Endothelial cell of umbilical vein (primary cell): ENCODE results near the gene SPAG5. TPM values are rescaled to one million over a fixed set of nuclear protein-coding genes. Genes with fewer than 3 reads are reported as not detected.

ENCODE experiments used
- BruUV-seq: library from RNA; stranded (reverse); fragments of 400-500 nt; replicated peaks from 2 replicates; lab custom pipeline; 2021; lab: Mats Ljungman, UMichigan
- CTCF ChIA-PET: fragments of 300-600, 350-600 bp; sonication (Branson Sonifier 250); formaldehyde crosslinking; loops from one replicate; lab custom pipeline; 2021; ENCODE audit warnings: antibody characterized with exemption, inconsistent platforms; lab: Charles Lee
- POLR2A ChIA-PET: fragments of 300-600, 350-600 bp; sonication (Branson Sonifier 250); formaldehyde crosslinking; loops from one replicate; lab custom pipeline; 2021; ENCODE audit warnings: antibody characterized with exemption, inconsistent platforms; lab: Charles Lee
- DNase-seq: peaks from one replicate; pipeline ENCODE4 v3.0.0-alpha.2; 2011; ENCODE audit warnings: low read depth, low spot score
- FAIRE-seq: peaks from 2 replicates; lab custom pipeline; 2011; peaks lifted over from hg19 to GRCh38; lab: Jason Lieb, UNC
- H2AFZ ChIP-seq: 2 replicates; pipeline ENCODE4 v1.6.0; 2012; ENCODE audit warnings: low read depth, low read length, control low read depth, inconsistent platforms
- H3K27ac ChIP-seq: 2 replicates; pipeline ENCODE4 v1.5.1; 2011; ENCODE audit warnings: low read depth, mild to moderate bottlenecking, control low read depth, low read length, moderate library complexity; ENCODE audit not compliant: insufficient read depth
- H3K27me3 ChIP-seq, 2 experiments: 2 replicates each; pipeline versions ENCODE4 v1.6.0 to v1.6.1; 2011; ENCODE audit warnings: low read length in 2 of 2, mixed read lengths in 1 of 2; ENCODE audit not compliant: control insufficient read depth in 2 of 2, insufficient read depth in 2 of 2
- H3K36me3 ChIP-seq, 2 experiments: 2 replicates in 1 of 2; 3 replicates in 1 of 2; pipeline ENCODE4 v1.5.1; 2011; ENCODE audit warnings: low read length in 2 of 2, mild to moderate bottlenecking in 1 of 2, moderate library complexity in 1 of 2; ENCODE audit not compliant: control insufficient read depth in 2 of 2, insufficient read depth in 2 of 2; ENCODE audit errors: extremely low read depth in 1 of 2
- H3K4me1 ChIP-seq: 3 replicates; pipeline ENCODE4 v1.5.1; 2011; ENCODE audit warnings: mild to moderate bottlenecking, low read length; ENCODE audit not compliant: control insufficient read depth, insufficient read depth; ENCODE audit errors: extremely low read depth
- H3K4me2 ChIP-seq: 2 replicates; pipeline ENCODE4 v1.6.1; 2011; ENCODE audit warnings: low read length, control low read depth, mixed read lengths; ENCODE audit not compliant: insufficient read depth
- H3K4me3 ChIP-seq, 3 experiments: fragments of 200-600 bp in 1 of 3; sonication (generic), shearing (Covaris generic) in 1 of 3; replicated peaks in 1 of 3; 2 replicates each; pipeline ENCODE4 v1.5.1; 2011 to 2016; ENCODE audit warnings: control low read depth in 3 of 3, low read length in 3 of 3, mild to moderate bottlenecking in 2 of 3, inconsistent platforms in 1 of 3, low read depth in 1 of 3, moderate library complexity in 1 of 3; ENCODE audit not compliant: insufficient read depth in 1 of 3
- H3K79me2 ChIP-seq: 2 replicates; pipeline ENCODE4 v1.6.0; 2012; ENCODE audit warnings: low read length, inconsistent platforms; ENCODE audit not compliant: control insufficient read depth, insufficient read depth
- H3K9ac ChIP-seq: replicated peaks from 2 replicates; pipeline ENCODE3; 2011; ENCODE audit warnings: low read length, control low read depth; ENCODE audit not compliant: insufficient read depth; ENCODE audit errors: extremely low read depth
- H3K9me1 ChIP-seq: replicated peaks from 3 replicates; pipeline ENCODE4 v1.6.0; 2011; ENCODE audit warnings: mild to moderate bottlenecking, low read length; ENCODE audit not compliant: control insufficient read depth, insufficient read depth; ENCODE audit errors: extremely low read depth
- H3K9me3 ChIP-seq: replicated peaks from 2 replicates; pipeline ENCODE4 v1.5.1; 2012; ENCODE audit warnings: low read length, inconsistent platforms; ENCODE audit not compliant: control insufficient read depth, insufficient read depth
- H4K20me1 ChIP-seq: replicated peaks from 2 replicates; pipeline ENCODE3; 2011; ENCODE audit warnings: mild to moderate bottlenecking, low read length; ENCODE audit not compliant: control insufficient read depth, insufficient read depth; ENCODE audit errors: extremely low read depth
- FOS ChIP-seq: IDR thresholded peaks from 2 replicates; pipeline ENCODE4 v1.6.1; 2011; ENCODE audit warnings: mild to moderate bottlenecking, low read length, moderate library complexity, borderline replicate concordance; ENCODE audit not compliant: insufficient read depth
- GATA2 ChIP-seq: IDR thresholded peaks from 2 replicates; pipeline ENCODE4 v1.7.0; 2011; ENCODE audit warnings: low read depth, mild to moderate bottlenecking, moderate library complexity, mixed read lengths, low read length; ENCODE audit not compliant: insufficient read length, insufficient read depth
- MYC ChIP-seq: IDR thresholded peaks from one replicate; pipeline ENCODE4 v1.6.1; 2011; ENCODE audit warnings: mild to moderate bottlenecking, low read depth, low read length
- dilution Hi-C: fragments of 300-500 bp; cut with MboI; formaldehyde crosslinking; loops from one replicate; pipeline ENCODE4 v1.15.0; 2019; ENCODE audit warnings: low sequenced_read_pairs; ENCODE audit not compliant: extremely low pct_ligation_motif_present
- intact Hi-C: fragments of 100-400 bp; cut with micrococcal nuclease; formaldehyde crosslinking; loops from one replicate; pipeline ENCODE4 v1.10.0; 2022
- polyA plus RNA-seq, 4 experiments: library from polyadenylated mRNA; depleted of rRNA in 3 of 4; stranded (reverse) in 3 of 4; unstranded in 1 of 4; fragments of >200 nt; gene quantifications; 2 replicates each; pipeline versions ENCODE4 v1.2.1 to v1.2.3, GENCODE V29; 2011 to 2012; ENCODE audit warnings: missing spikeins in 1 of 4
- total RNA-seq: library from RNA; stranded (reverse); gene quantifications from 2 replicates; pipeline ENCODE4 v1.2.3, GENCODE V29; 2021
- TF ChIP-seq, protein P1 (sequence below): IDR thresholded peaks from 2 replicates; pipeline ENCODE4 v1.6.1; 2011; ENCODE audit not compliant: insufficient read depth, insufficient read length
- TF ChIP-seq, protein P2 (sequence below), 2 donors: IDR thresholded peaks; 1 replicate in 1 of 2; 2 replicates in 1 of 2; pipeline ENCODE4 v1.5.1; 2011; ENCODE audit warnings: low read length in 2 of 2, mild to moderate bottlenecking in 2 of 2, moderate library complexity in 2 of 2, control low read depth in 1 of 2, inconsistent platforms in 1 of 2, low read depth in 1 of 2; ENCODE audit not compliant: insufficient read depth in 1 of 2; ENCODE audit errors: extremely low read depth in 1 of 2

SPAG5 gene
- total and polyA plus RNA-seq, 2 donors (not counting 3 experiments of a cell fraction or from before 2014, with no cell fraction given) = 31.7 to 85.4 TPM

DNA sequence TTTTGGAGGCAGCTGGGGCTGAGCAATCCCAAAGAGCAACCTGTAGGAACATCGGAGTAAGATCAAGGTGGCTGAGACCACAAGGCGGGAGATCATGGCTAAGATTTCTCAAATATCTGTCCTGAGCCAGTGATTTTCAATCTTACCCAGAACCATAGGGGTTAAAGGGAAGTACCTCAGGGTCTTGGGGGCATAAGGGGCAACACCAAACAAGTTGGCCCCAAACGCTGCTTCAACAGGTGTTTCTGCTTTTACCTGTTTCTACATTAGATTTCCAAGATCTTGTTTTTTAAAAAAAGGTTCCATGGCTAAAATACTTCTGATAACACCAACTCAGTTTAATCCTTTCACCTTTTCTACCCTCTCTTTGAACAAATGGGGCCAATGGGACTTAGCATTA lies 43.8 kb downstream of the SPAG5 start:
- Histone ChIP-seq H3K9ac (no peak overlapping the region), H2AFZ (no peak overlapping the region), H3K9me1 (no peaks in the 10 kb centered on the region), H3K79me2 (no peaks in the 10 kb centered on the region), H3K4me1 (peaks cover 6% of the 10 kb centered on the region), H3K27ac (no peak overlapping the region), H4K20me1 (no peaks in the 10 kb centered on the region), H3K27me3 (no peaks in the 10 kb centered on the region), H3K36me3 (peaks cover 8 to 16% of the 10 kb centered on the region in 2 experiments), H3K4me3 (no peak overlapping the region), H3K9me3 (no peaks in the 10 kb centered on the region), H3K4me2 (no peak overlapping the region)
- BruUV-seq = no TSS peak
- no peak for FAIRE-seq
- intact Hi-C loops = no loop called here
- dilution Hi-C loops = no loop called here
- ChIA-PET POLR2A (no interaction called here), CTCF (interaction anchor here (1.3 to 1.5 kb wide), 2 partner anchors 15 to 16 kb away, joined by 3 to 4 read pairs; partner anchors contain the start of gene PIGS)
- no peak for DNase-seq
- no peak for TF ChIP-seq MYC
- TF ChIP-seq, protein P1, sequence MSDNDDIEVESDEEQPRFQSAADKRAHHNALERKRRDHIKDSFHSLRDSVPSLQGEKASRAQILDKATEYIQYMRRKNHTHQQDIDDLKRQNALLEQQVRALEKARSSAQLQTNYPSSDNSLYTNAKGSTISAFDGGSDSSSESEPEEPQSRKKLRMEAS = no peak
- TF ChIP-seq FOS = no peak

DNA sequence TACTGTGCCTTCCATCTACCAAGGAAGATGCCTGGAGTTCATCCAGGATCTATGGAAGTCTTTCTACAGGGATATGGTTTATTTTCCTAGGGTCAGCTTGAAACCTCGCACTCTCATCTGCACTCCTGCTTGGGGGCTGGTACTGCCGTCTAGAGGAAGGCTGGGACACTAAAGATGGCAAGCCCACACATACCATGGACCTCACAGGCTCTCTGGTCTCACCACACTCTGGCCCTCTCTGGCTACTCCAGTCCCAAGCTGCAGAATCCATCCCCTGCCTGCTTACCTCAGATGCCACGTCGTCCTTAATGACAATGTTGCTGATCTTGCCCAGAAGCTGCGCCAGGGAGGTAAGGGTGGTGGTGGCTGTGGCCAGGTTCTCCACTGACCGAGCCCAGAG lies 44.3 kb downstream of the SPAG5 start:
- Histone ChIP-seq H2AFZ (no peak overlapping the region), H3K4me2 (no peak overlapping the region), H3K27ac (no peak overlapping the region), H3K4me3 (no peak overlapping the region), H3K27me3 (no peaks in the 10 kb centered on the region), H3K9me3 (no peaks in the 10 kb centered on the region), H3K36me3 (peaks cover 4 to 16% of the 10 kb centered on the region in 2 experiments), H3K4me1 (peaks cover 6% of the 10 kb centered on the region), H3K79me2 (no peaks in the 10 kb centered on the region), H4K20me1 (no peaks in the 10 kb centered on the region), H3K9ac (no peak overlapping the region), H3K9me1 (no peaks in the 10 kb centered on the region)
- TF ChIP-seq, protein P2, sequence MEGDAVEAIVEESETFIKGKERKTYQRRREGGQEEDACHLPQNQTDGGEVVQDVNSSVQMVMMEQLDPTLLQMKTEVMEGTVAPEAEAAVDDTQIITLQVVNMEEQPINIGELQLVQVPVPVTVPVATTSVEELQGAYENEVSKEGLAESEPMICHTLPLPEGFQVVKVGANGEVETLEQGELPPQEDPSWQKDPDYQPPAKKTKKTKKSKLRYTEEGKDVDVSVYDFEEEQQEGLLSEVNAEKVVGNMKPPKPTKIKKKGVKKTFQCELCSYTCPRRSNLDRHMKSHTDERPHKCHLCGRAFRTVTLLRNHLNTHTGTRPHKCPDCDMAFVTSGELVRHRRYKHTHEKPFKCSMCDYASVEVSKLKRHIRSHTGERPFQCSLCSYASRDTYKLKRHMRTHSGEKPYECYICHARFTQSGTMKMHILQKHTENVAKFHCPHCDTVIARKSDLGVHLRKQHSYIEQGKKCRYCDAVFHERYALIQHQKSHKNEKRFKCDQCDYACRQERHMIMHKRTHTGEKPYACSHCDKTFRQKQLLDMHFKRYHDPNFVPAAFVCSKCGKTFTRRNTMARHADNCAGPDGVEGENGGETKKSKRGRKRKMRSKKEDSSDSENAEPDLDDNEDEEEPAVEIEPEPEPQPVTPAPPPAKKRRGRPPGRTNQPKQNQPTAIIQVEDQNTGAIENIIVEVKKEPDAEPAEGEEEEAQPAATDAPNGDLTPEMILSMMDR (IDR thresholded peaks at IDR 0.05; ENCODE audit: extremely low read depth in 1 of 2, insufficient read depth in 1 of 2, low read depth in 1 of 2, low read length in 2 of 2) = peak; percentile 5 to 66
- TF ChIP-seq GATA2 = no peak
- FAIRE-seq (no peak), DNase-seq (peak; percentile 34)
- BruUV-seq = no TSS peak
- intact Hi-C loops = no loop called here
- POLR2A ChIA-PET = no interaction called here
- dilution Hi-C loops = no loop called here
- CTCF ChIA-PET = interaction anchor here (1.3 to 1.5 kb wide), 2 partner anchors 14 to 16 kb away, joined by 3 to 4 read pairs; partner anchors contain the start of gene PIGS
